NCI-H526 (cell line): ENCODE results near the gene TESMIN.

Source experiments
- DNase-seq, 2 experiments: peaks; one replicate each; lab custom pipeline; 2025; lab: John Stamatoyannopoulos, UW

The TESMIN gene

GRCh38 chr11:68660066-68660810, 91.1 kb downstream of the TESMIN start:
- no peak for DNase-seq

GRCh38 chr11:68659158-68659921, 92.0 kb downstream of the TESMIN start:
- no peak for DNase-seq

- no peak for DNase-seq
Observed at GRCh38 chr11:68658661-68659060, 92.7 kb downstream of the TESMIN start.

- no peak for DNase-seq
Observed at GRCh38 chr11:68658097-68658496, 93.2 kb downstream of the TESMIN start.
